DND-41 (cell line): ENCODE measurements around the gene C17orf114.

Source experiments
- EZH2 ChIP-seq: IDR thresholded peaks from 3 replicates; pipeline ENCODE4 v1.6.1; 2012; ENCODE audit warnings: borderline replicate concordance, low read depth, mild to moderate bottlenecking, moderate library complexity, low read length, inconsistent platforms; ENCODE audit not compliant: severe bottlenecking
- TF ChIP-seq, protein P1 (sequence below): IDR thresholded peaks from 2 replicates; pipeline ENCODE4 v1.5.1; 2012; ENCODE audit warnings: borderline replicate concordance, low read length, moderate library complexity, mild to moderate bottlenecking; ENCODE audit not compliant: poor library complexity, severe bottlenecking; ENCODE audit errors: extremely low read depth

DNA sequence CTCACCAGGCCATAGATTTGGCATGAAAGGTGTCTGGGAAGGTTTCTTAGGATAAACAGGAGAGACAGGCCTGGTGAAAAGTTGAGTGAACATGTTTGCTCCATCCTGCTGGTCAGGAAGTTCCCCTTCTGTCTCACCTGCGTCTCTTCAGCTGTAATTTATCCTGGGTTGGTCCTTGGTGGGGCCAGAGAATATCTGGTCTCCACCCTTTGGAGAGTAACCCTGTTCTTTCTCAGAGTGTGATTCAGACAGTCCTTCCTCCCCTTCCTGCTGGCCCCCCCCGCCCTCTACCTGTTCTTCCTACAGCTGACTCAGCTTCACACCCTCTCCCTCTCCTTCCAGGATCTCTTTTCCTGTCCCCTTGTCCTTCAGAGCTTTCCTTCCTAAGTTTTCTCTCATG, 48.1 kb upstream of the C17orf114 start:
- TF ChIP-seq, protein P1, sequence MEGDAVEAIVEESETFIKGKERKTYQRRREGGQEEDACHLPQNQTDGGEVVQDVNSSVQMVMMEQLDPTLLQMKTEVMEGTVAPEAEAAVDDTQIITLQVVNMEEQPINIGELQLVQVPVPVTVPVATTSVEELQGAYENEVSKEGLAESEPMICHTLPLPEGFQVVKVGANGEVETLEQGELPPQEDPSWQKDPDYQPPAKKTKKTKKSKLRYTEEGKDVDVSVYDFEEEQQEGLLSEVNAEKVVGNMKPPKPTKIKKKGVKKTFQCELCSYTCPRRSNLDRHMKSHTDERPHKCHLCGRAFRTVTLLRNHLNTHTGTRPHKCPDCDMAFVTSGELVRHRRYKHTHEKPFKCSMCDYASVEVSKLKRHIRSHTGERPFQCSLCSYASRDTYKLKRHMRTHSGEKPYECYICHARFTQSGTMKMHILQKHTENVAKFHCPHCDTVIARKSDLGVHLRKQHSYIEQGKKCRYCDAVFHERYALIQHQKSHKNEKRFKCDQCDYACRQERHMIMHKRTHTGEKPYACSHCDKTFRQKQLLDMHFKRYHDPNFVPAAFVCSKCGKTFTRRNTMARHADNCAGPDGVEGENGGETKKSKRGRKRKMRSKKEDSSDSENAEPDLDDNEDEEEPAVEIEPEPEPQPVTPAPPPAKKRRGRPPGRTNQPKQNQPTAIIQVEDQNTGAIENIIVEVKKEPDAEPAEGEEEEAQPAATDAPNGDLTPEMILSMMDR: no peak
- no peak for TF ChIP-seq EZH2
